Measurements from ENCODE around the gene SOD3.

DNA sequence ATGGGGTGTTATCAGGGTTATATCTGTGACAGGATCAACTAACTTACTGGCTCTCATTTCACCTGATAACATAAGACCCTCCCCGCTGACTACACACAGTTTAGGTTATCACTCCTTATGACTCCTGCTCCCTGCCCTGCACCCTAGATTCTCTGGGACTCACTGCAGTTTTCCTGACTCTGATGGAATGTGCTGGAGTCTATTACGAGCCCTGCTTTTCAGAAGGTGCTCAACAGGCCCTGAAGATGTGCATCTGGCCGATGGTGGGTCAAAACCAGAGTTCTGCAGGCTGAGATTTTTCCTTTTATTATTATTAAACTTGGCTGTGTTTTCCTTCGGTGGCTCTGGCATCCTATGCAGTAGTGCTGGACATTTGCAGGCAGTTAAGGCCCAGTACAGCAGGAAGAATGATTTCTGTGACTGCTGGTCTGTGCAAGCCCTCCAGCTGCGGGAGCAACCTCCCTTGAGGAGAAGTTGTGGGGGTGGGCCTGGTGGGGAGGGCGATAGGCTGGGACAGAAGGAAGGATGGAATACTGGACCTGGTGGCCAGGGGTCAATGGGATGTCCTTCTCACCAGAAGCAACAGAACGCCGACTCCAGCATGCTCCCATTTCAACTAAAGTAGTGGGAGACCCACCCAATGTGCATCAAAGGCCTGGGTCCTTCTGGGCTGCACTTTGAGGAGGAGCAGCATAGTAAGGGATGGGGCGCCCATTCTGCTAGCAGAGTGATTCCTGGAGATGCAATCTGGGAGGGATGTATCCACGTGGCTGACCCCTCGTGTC is 11.0 kb downstream of the SOD3 start:
- TF ChIP-seq, protein P1, sequence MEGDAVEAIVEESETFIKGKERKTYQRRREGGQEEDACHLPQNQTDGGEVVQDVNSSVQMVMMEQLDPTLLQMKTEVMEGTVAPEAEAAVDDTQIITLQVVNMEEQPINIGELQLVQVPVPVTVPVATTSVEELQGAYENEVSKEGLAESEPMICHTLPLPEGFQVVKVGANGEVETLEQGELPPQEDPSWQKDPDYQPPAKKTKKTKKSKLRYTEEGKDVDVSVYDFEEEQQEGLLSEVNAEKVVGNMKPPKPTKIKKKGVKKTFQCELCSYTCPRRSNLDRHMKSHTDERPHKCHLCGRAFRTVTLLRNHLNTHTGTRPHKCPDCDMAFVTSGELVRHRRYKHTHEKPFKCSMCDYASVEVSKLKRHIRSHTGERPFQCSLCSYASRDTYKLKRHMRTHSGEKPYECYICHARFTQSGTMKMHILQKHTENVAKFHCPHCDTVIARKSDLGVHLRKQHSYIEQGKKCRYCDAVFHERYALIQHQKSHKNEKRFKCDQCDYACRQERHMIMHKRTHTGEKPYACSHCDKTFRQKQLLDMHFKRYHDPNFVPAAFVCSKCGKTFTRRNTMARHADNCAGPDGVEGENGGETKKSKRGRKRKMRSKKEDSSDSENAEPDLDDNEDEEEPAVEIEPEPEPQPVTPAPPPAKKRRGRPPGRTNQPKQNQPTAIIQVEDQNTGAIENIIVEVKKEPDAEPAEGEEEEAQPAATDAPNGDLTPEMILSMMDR (IDR thresholded peaks at IDR 0.05 in 8 of 11, conservative IDR thresholded peaks at IDR 0.05 in 3 of 11) = no peak
- no peak for TF ChIP-seq POLR2A (IDR thresholded peaks at IDR 0.05)

All from spleen (tissue), 7 donors.